ENCODE data around the gene TMEM14C. TPM values are rescaled to one million over a fixed set of nuclear protein-coding genes. Genes with fewer than 3 reads are reported as not detected.
A peak's percentile ranks its signal among the peaks of the same experiment; 100 is the strongest.

TMEM14C gene
- total RNA-seq (100 to 1,000 TPM; 105 to 133 (median 116) TPM), polyA plus RNA-seq (100 to 1,000 TPM; 114 to 116 TPM)
- long read RNA-seq, donor 1, transcript TMEM14C-201 (6 exons, 1,113 nt), result major isoform, 63 of 74 reads
- long read RNA-seq, donor 1, partial matches to known transcripts, result 3 of 74 reads
- long read RNA-seq, donor 1, other reads (novel, unspliced or antisense), result 5 of 74 reads
- long read RNA-seq, donor 2, transcript TMEM14C-201 (6 exons, 1,113 nt), result major isoform, 55 of 68 reads
- long read RNA-seq, donor 2, partial matches to known transcripts, result 3 of 68 reads
- long read RNA-seq, donor 2, other reads (novel, unspliced or antisense), result 4 of 68 reads
- long read RNA-seq, donor 3, transcript TMEM14C-201 (6 exons, 1,113 nt), result major isoform, 39 of 43 reads
- long read RNA-seq, donor 3, partial matches to known transcripts, result 1 of 43 reads
- long read RNA-seq, donor 3, other reads (novel, unspliced or antisense), result 2 of 43 reads

DNA sequence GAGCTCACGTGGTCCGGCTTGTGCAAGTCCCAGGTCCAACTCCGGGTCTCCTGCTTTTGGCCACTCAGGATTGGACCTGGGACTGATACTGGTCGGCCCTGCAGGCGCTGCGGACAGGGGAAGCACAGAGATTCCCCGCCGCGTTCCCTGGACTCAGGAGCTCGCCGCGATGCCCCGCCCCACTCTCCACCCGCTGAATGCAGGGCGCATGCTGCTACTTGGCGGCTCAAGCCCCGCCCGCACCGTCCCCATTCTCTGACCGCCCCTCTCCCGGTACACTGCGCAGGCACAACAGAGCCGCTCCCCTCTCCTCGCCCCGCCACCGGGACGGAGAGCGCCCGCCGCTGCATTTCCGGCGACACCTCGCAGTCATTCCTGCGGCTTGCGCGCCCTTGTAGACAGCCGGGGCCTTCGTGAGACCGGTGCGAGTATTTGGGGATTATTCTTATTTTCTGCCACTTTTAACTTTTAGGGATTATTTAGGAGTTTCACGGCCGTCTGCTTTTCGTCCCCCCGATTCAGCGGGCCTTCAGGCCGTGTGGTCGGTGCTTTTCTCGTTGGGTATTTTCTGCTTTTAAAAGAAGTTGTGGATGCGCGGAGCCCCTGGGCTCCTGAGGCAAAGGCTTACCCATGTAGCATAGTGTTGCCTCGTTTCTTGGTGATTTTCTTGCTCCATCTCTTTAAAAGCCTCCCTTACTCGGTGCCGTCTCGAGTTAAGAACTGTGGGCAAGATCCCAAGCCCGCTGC is at the start of gene TMEM14C:
TMEM14C (plus strand) TSS at position 251 of the 747 bp plus-strand sequence. CDS start 1,544 bp downstream, outside the sequence.
- peaks cover 0 to 36% (median 10%) of the 10 kb centered on the region in 9 donors for H3K36me3 ChIP-seq
- peak within 1 kb of the TSS; percentile 26 to 96 (median 78) for H3K4me3 ChIP-seq
- H3K4me1 ChIP-seq, result peaks cover 18 to 56% (median 34%) of the 10 kb centered on the region in 9 donors
- peaks cover 0 to 15% (median 0%) of the 10 kb centered on the region in 11 donors for H3K9me3 ChIP-seq
- TF ChIP-seq CTCF (IDR thresholded peaks at IDR 0.05), result peak in 2 of 9 donors; percentile 4 to 5
- peak; percentile 97 to 99 (median 98) for ATAC-seq
- intact Hi-C loops (cut with DNase I), result loop anchor here in 6 of 10 donors (1.0 to 2.0 kb wide), 4 partner anchors 24 to 29 kb away; partner anchors contain the start of genes TMEM14B (in 6 of the 6), C6orf52 (in 4 of the 6) and PAK1IP1 (in 4 of the 6)
- WGBS, 2 donors, result 1% methylated on average over 54 to 55 of the region's 55 CpGs
- H3K27me3 ChIP-seq, result no peaks in the 10 kb centered on the region
- DNase-seq, result peak; percentile 99
- peak within 1 kb of the TSS; percentile 44 to 96 (median 90) for H3K27ac ChIP-seq

DNA sequence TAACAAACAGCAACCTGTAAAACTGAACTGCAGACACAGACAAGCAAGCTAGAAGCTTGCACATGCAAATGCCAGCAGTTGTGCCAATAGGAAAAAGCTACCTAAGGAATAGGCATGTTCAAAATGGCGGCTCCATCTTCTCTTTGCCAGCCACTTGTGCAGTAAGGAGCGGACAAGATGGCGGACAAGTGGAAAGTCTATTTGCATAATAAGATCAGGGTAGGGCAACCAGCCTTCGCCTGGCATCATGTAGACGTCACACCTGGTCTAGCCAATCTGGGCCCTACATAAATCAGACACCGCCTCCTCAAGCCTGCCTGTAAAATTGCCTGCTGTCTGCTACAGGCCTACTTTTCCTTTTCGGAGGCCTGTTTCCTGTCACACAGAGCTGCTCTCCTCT is 46.5 kb upstream of the TMEM14C start:
- no peak for ATAC-seq
- no peak for DNase-seq
- Histone ChIP-seq H3K4me1 (peaks cover 0 to 6% (median 0%) of the 10 kb centered on the region in 9 donors), H3K36me3 (no peaks in the 10 kb centered on the region), H3K27ac (no peak overlapping the region), H3K27me3 (no peaks in the 10 kb centered on the region), H3K9me3 (no peaks in the 10 kb centered on the region), H3K4me3 (no peak overlapping the region)
- intact Hi-C loops (cut with DNase I), result no loop called here
- 94% methylated on average over 7 of the region's 7 CpGs for WGBS, 2 donors
- no peak for TF ChIP-seq CTCF (IDR thresholded peaks at IDR 0.05)

GRCh38 chr6:10678456-10678855 is 44.4 kb upstream of the TMEM14C start:
- Histone ChIP-seq H3K4me3 (no peak overlapping the region), H3K27ac (no peak overlapping the region), H3K9me3 (no peaks in the 10 kb centered on the region), H3K4me1 (no peaks in the 10 kb centered on the region), H3K36me3 (no peaks in the 10 kb centered on the region), H3K27me3 (no peaks in the 10 kb centered on the region)
- DNase-seq (no peak), ATAC-seq (no peak)
- WGBS, 2 donors, result 87 to 91% methylated on average over 4 of the region's 4 CpGs
- intact Hi-C loops (cut with DNase I), result no loop called here
- TF ChIP-seq CTCF (IDR thresholded peaks at IDR 0.05), result no peak

GRCh38 chr6:10681795-10682194 is 41.1 kb upstream of the TMEM14C start:
- WGBS, 2 donors, result 52 to 64% methylated on average over 3 of the region's 3 CpGs
- intact Hi-C loops (cut with DNase I), result no loop called here
- ATAC-seq (no peak), DNase-seq (no peak)
- Histone ChIP-seq H3K36me3 (no peaks in the 10 kb centered on the region), H3K4me1 (no peaks in the 10 kb centered on the region), H3K4me3 (no peak overlapping the region), H3K27ac (no peak overlapping the region), H3K9me3 (no peaks in the 10 kb centered on the region), H3K27me3 (no peaks in the 10 kb centered on the region)
- TF ChIP-seq CTCF (IDR thresholded peaks at IDR 0.05), result no peak
